IPS-NIHi7 (cell line): ENCODE measurements around the gene GON7.
"Not testable (repeated sequence)": the region's sequence is repeated elsewhere in the genome, so short reads cannot be mapped to it uniquely, and the experiment has no call there.

Experiments
- DNase-seq: peaks from one replicate; pipeline ENCODE4 v3.0.0; 2012; ENCODE audit warnings: mixed read lengths; ENCODE audit errors: extremely low spot score

Gene GON7, protein sequence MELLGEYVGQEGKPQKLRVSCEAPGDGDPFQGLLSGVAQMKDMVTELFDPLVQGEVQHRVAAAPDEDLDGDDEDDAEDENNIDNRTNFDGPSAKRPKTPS

DNA sequence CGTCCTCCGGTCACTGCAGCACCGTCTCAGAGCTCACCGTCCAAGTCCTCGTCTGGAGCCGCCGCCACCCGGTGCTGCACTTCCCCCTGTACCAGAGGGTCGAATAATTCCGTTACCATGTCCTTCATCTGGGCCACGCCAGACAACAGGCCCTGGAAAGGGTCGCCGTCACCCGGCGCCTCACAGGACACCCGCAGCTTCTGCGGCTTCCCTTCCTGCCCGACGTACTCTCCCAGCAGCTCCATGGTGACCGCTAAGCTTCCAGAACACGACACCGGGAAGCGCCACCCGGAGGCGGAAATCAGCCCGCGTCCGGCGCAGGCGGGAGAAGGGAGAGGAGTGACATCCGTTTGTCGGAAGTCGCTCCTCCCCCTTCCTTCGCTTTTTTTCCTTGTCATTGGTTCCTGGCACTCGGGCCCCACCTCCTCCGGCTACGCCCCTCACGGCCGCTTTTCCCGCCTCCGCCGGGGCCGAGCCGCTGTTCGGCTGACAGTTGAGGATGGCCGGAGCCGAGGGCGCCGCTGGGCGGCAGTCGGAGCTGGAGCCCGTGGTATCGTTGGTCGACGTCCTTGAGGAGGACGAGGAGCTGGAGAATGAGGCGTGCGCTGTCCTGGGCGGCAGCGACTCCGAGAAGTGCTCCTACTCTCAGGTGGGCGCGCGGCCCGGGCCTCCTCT is at the start of gene GON7, which contains the start of gene UBR7:
GON7 (minus strand) TSS at position 273 of the 675 bp plus-strand sequence; CDS start at position 245, 28 bp downstream.
UBR7 (plus strand) TSS at position 464 of the 675 bp plus-strand sequence; CDS start at position 500, 36 bp downstream.
- peak; percentile 97 for DNase-seq

DNA sequence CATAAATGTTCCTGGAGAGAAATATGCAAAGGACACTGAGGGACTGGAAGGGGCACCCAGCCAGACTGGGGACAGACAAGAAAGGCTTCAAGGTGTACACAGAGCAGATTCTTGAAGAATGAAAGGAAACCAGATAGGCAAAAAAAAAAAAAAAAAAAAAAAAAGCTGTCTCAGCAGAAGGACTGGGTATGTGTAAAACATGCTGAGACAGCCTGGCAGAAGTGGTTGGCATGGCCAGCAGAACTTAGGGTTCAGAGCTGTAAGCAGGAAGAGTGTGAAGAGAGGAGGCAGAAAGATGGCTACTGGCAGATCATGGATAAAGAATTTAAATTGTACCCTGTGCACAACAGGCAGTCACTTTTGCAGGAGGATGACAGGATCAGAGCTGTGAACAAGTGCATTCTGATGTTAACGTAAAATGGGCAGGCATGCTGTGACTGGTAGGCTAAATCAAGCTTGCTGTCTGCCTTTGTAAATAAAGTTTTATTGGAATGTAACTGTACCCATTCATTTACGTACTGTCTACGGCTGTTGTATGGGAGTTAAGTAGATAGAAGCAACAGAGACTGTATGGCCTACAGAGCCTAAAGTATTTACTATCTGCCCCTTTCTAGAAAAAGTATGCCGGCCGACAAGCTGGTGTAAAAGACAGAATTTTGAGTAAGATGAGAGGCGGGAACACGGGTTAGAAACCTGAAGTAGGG is 42.4 kb upstream of the GON7 start:
- no peak for DNase-seq

DNA sequence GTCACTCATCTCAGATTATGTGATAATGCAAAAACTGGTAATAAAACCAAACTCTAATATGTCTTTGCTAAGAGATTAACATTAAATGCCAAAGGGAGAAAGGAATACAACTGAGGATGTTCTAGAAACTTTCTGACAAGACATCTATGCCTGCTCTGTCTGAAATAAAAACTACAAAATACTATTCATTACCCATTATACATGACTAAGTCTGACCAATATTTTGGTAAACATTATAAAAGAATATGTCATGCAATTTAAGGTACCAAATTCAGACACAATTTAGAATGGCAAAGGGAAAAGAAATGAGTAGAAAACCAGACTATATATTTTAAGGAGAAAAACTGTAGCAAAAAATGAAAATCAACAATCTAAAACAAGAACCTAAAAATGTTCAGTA is 39.7 kb upstream of the GON7 start:
- no peak for DNase-seq

DNA sequence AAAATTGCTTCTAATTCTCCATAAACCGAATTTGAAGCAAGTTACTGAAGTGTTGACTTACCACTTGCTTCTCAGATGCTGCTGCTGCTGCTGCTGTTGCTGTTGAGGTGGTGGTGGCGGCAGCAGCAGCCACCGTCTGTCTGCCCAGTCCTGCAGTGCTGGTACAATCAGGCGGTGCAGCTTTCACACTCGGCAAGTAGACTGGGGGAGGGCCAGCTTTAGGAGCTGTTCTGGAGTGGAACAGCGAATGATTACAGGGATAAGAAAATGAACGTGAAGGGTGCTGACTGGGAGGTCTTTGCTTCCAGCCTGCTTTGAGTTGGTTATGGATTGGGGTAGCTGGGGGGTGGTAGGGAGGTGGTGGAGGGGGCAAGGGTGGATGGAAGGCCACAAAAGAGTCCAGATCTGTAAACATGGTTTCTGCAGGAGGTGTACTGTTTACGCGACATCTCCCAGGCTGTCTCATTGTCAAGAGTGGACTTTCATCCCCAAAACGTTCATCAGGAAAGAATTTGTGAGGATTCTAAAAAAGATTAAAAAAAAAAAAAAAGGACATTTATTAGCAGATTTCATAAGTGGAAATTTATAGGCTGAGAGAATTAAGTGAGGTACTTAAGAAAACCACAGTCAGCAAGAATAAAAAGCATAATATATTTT is 39.0 kb upstream of the GON7 start:
- no peak for DNase-seq

DNA sequence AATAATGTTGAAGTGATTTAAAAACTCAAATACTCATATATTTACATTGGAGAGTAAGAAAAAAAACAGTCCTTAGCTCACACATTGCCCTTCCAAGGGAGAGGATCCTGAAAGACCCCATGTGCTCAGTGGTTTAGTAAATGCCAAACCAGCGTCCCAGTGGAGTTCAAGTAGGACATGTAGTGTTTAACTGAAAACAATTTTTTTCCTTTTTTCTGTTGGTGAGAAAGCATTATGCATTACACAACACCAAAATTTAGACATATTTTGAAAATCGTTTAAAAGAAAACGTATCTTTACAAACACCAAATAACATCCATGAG is 33.8 kb upstream of the GON7 start:
- no peak for DNase-seq

DNA sequence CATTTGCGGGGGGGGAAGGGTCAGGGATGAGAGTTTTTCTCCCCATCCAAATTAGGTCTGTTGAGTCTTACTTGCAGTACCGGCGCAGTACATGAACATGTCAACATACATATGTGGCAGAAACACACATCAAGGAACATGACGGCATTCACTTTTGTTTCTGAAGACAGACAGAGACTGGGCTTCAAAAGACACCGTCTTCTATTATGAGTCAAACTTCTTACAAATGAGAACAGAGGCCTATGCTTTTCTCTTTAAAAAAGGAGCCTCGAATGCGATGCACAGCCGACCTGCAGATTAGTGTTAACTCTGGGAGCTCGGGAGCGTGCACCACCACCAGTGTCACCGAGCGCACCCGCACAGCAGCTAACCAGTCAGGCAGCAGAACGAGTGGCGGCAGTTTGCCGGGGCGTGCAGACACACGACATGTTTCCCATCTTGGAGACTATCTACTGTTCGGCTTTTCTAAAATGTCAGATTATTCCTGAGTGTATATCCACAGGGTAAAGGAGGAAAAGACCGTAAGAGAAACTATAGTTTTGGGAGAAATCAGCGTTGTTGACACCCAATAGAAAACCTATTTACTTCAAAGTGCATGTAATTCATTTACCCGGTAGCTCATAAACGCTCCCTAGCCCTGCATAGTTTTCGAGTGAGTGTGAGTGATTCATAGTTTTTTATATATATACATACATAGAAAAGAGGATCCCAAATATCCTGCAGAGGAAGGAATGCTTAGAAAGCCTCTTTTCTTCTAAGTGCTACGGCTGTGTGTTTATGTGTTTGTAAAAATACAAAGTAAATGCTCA is 33.2 kb upstream of the GON7 start:
- DNase-seq, result no peak

DNA sequence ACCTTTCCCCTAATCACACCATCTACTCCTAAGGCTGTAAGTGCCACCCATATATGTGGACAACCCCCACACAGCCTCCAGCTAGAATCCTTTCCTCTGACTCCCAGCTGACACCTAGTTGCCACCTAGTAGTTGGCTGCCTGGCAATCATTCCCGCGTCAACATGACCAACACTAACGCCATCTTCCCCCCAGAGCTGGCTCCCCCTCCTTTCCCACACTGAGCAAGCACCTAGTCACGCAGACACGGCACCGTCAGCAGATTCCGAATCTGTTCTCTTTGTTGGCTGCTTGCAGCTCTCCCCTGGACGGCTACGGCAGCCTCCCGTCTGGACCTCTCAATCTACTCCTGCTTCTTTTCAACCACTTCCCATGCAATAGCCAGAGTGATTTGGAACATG is 27.9 kb upstream of the GON7 start:
- no peak for DNase-seq

DNA sequence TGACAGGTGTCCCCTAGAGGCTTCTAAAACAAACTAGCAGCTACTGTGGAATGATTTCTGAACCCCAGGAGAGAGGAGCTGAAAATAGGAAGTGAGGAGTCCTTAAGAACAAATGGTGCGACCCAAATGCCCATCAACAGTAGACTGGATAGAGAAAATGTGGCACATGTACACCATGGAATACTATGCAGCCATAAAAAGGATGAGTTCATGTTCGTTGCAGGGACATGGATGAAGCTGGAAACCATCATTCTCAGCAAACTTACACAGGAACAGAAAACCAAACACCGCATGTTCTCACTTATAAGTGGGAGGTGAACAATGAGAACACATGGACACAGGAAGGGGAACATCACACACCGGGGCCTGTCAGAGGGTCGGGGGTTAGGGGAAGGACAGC is 26.2 kb upstream of the GON7 start:
- DNase-seq, result not testable (repeated sequence)

DNA sequence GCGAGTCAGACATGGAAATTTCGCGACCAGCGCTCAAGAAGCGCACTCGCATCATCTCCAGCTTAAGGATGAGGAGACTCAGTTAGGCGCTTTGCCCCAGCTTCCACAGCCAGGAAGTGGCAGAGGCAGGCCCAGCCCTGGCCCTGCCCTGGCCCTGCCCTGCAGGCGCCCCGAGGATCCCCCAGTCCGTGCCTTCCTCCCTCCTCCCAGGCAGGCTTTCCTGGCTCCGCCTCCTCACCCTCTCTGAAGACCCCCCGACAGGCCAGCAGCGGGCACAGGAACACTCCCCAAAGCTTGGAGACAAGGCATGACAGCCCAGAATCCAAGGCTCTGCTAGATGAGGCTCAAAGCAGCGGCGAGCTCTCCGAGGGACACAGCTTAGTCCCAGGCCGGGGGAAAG is 25.3 kb upstream of the GON7 start:
- no peak for DNase-seq

DNA sequence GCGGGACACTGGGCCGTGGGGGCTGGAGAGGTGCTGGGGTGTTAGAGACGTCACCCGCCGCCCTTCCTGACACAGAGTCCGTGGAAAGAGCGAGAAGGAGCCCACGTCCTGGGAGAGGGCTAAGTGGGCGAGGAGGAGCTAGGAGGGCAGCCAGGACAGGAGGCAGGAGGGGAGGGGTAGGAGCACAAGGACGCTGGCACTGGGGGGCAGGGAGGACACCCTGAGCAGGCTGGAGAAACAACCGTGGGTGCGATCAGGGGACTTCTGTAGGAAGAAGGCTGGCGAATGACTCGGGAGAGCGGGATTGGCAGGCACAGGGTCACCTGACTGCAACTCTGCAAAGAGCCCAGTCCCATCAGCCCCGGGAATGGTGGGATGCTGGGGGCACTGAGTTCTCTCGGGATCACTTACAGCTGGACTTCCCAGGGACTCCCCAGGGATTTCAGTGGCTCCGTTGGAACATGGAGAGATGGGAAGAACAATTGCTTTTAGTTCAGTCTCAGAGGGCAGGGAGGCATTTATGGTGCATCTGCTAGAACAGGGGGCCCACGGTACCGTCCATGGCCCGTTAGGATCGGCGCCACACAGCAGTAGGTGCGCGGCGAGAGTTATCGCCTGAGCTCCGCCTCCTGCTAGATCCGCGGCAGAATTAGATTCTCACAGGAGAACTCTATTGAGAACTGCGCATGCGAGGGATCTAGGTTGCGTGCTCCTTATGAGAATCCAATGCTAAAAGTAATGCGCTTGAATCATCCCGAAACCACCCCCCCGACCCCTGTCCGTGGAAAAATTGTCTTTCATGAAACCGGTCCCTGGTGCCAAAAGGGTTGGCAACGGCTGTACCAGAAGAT is 24.5 kb upstream of the GON7 start:
- no peak for DNase-seq

DNA sequence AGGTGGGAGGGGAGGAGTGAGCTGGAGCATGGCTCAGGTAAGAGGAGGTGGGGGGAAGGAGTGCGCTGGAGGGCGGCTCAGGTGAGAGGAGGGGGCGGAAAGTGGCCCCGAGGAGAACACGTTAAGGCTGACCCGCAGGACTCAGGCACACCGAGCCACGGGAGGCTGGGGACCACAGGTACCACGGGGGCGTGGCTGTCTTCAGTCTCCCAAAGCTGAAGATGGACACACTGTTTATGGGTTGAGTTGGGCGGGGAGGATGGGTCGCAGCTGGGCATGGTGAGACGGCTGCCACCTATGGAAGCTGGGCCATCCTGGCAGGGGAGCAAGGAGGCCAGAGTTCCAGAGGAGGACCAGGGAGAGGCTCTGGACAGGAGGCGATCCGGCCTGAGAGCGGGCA is 23.7 kb upstream of the GON7 start:
- no peak for DNase-seq

DNA sequence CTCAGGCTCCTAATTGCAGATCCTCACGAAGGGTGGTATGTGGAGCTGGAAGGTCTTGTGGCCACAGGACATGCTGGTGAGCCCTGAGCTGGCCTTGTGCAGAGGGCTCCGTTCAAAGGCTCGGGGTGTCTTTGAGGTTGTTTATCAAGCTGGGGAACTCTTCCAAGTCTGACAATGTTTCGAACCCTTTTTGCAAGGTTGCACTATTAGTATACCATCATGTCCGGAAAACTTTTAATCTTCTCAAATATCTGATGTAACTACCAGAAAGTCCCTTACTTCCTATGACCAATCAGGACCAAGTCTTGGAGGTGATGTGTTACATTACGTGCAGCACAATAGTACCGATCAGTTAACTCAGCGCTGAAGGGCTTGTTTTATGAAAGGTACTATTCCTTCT is 21.7 kb upstream of the GON7 start:
- DNase-seq, result no peak

DNA sequence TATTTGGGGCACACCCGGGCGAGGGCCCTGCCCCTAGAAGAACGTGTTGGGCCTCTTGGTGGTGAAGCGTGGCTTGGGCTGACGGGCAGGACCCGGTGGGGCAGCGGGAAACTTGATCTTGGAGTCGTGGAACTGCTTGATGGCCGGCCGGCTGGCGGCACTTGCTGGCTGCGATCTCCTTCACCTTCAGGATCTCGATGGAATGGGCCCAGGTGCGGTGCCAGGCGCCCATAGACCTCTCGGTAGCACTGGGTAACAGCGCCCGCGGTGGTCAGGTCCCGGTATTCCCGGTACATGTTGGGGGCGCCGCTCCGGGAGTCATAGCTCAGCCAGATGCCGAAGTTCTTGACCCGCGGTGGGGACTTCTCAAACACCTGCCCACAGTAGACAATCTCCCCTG is 16.7 kb upstream of the GON7 start:
- DNase-seq, result no peak

DNA sequence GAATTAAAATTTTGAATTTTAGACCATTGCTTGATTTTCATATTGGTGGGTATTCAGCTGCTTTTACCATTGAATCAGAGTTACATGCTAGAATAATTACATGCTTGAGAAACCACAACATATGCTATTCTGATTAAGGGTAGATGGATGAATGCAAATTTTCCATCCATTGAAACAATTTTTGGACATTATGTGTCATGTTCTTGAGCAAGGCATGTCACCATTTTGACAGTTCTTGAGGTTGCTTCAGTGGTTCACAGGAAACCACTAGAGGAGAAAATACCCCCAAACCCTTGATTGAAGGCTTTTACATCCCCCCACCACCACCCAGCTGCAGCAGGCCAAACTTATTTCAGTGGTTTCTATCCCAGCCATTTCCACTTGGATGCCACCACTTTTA is 13.6 kb upstream of the GON7 start:
- DNase-seq, result no peak

DNA sequence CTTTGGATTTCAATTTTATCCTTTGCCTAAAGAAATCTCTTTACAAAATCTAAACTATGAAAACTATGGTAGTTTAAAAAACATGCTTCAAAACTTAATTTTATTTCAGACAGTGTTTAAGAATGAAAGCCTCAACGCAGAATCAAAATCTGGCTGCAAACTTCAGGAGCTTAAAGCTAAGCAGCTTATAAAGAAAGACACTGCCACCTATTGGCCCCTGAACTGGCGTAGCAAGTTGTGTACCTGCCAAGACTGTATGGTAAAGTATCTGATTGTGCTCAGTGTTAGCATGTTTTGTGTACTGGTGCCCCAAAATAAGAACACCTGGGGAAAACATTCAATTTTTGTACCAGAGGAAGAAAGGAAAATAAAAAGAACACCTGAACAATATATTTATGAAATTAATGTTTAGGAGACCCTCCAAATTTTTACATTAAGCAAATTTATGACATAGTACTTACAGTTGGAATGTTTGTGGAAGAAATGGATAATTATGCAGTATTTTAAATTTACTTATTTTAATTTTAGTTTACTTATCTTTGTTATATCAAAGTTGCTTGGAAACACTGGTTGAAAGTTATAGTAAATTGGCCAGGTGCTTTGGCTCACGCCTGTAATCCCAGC is 12.3 kb upstream of the GON7 start:
- DNase-seq, result peak; percentile 65

DNA sequence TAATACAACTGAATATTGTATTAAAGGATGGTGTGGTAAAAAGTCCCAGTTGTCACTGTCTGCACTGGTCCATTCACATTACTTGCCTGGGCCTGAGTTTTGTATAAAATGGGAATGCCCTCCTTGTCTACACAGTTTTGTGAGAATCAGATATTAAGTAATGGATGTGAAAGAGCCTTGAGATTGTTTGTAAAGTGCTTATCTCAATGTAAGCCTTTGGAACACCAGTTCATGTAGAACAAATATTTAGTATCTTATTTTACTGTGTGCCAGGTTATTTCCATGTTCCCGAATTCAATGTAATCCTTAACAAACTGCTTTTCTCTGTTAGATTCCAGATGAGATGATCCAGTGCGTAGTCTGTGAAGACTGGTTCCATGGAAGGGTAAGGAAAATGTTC is 7.7 kb upstream of the GON7 start:
- no peak for DNase-seq

DNA sequence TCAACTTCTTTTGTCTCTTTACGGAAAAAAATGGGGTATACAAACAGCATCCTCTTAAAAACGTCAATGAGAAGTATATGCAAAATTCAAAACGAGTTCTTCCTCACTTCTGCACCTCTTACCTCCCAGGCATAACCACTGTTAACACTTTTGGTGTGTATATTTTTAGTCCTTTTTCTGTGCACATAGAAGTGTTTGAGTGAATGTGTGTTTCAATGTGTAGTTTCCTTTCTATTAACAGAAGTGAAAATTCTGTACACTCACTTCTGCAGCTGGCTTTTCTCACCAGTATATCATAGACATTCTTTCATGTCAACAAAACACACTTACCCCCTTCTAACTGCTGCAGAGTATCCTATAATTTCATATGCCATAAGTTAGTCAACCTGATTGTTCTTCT is 5.6 kb upstream of the GON7 start:
- no peak for DNase-seq

DNA sequence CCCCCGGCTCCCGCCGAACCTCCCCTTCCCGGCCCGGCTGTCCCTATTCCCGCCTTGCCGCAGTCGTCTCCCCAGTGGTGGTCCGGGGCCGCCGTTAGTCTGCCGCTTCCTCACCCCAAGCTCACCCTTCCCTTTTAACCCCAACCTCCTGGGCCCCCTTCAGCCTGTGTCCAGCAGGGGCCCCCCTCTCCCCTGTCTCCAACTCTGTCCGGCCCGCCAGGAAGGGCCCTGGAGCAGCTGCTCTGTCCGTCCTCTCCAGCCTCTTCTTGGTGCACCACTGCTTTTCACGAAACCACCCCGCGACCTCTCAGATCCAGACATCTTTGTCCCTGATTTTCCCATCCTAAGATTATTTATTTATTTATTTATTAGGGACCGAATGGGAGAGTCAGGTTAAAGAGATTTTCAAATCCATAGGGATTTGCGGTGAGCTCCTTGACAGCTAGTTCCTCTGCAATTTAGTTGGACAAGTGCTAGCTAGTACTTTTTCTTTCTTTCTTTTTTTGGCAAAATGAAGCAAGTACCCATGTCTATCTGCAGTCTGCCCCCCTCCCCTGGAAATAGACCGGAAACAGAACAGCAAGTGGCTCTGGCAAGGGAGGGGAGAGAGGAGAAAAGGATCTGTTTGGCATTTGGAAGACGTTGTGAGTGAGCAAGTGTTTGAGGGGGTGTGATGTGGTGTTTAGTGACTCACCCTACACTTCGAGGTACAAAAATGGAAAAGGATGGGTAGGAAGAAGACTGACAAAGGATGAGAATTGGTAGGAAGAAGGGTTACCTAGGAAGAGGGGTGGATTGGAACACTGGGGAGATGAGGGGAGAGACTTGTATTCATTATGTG is 823 bp upstream of the GON7 start:
- DNase-seq, result peak; percentile 71

DNA sequence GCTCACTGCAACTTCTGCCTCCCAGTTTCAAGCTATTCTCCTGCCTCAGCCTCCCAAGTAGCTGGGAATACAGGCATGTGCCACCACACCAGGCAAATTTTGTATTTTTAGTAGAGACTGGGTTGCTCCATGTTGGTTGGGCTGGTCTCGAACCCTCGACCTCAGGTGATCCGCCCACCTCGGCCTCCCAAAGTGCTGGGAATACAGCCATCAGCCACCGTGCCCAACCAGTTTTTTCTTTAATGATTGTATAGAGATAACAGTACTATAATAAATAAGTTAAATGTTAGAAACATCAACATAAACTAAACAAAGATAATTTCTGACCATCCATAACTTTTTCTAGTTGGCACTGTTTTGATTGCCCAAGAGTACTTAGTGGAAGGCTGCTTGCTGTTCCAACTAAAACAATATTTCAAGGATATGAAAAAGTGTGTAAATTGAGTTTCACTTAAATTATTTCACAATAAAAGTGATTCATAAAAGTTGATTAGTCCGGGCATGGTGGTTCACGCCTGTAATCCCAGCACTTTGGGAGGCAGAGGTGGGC is 5.6 kb downstream of the GON7 start:
- no peak for DNase-seq
